Measurements from ENCODE around the gene ORC2.
"Not testable (repeated sequence)": the region's sequence is repeated elsewhere in the genome, so short reads cannot be mapped to it uniquely, and the experiment has no call there.

Gene ORC2

DNA sequence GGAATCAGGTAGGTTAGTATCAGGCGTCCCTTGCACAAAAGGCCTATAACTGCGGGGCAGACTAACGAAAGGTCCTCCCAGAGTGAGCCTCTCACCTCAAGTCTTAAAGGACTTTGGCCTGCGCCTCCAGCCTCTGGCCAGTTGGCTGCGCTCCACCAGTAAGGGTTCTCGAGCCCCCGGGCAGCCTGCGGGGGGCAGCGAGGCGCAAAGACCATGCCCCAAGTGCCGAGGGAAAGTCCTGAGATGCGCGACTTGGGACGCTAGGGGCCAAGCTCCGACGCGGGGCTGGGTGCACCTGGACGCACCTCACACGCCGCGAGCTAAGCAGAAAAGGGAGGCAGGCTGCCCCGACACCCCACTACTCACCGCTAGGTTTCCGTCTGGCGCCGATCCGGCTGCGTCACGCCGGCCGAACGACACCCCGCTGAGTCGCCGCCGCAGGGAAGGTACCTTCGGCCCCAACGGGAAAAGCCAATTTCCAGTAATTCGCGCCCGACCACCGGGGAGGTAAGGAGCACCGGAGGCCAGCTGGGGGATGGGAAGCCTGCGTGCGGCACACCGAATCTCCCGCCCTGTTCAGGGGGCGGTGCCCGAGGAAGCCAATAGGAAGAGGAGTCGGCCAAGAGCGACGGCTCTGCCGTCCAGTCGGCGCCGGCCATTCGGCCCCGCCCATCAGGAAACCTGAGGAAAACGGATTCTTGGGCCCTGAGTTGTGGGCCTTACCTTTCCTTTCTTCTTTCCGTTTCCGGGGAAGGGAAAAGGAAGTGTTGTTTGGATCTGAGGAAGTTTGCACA, at the start of gene ORC2:
TSS of gene ORC2 (minus strand) at position 537 of the 794 bp plus-strand sequence. CDS start 5,537 bp downstream, outside the sequence.
- DNase-seq: peak; percentile 88

DNA sequence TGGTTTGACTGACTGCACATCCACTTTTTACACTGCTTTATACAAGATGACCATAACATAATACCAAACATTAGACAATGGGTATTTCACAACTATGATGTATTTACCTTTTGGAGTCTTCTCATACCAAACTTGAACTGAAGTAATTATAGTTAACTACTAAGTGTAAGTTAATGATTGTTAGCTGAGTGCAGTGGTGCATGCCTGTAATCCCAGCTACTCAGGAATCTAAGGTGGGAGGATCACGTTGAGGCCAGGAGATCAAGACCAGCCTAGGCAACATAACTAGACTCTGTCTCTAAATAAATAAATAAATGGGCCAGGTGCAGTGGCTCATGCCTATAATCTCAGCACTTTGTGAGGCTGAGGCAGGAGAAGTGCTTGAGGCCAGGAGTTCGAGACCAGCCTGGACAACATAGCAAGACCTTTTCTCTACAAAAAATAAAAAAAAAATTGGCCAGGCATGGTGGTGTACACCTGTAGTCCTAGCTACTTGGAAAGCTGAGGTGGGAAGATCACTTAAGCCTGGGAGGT, 44.9 kb upstream of the ORC2 start:
- no peak for DNase-seq

DNA sequence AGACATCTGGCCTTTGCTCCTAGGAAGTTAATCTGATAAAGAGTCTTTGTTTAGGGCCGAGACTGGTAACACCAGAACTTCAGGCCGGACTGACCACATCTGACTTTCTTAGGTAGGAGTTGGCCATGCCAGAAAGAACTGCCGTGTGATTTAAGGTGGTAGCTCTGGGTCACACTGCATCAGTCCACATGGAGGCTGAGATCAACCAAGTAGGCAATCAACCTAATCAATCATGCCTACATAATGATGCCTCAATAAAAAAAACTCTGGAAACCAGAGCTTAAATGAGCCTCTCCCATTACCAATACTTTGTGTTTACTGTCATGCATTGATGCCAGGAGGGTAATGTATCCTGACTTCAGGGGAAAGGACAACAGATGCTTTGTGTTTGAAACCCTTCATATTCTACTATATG, 44.1 kb upstream of the ORC2 start:
- DNase-seq: no peak

DNA sequence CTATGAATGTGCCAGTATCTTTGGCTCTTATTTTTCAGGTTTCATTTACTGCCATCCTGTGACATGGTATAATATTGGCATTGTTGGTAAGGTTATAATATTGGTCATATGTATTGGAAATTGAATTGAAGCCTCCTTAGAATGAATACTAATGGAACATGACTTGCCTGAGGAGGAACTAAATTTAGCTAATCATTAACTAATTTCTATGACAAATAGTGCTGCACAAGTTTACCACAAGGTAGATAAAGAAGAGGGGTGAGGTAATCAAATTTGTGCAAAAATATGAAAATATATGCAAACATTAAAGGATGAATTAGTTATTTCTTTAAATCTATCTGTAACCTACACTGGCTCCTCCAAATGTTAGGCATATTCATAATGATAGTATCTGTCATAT, 43.2 kb upstream of the ORC2 start:
- no peak for DNase-seq

DNA sequence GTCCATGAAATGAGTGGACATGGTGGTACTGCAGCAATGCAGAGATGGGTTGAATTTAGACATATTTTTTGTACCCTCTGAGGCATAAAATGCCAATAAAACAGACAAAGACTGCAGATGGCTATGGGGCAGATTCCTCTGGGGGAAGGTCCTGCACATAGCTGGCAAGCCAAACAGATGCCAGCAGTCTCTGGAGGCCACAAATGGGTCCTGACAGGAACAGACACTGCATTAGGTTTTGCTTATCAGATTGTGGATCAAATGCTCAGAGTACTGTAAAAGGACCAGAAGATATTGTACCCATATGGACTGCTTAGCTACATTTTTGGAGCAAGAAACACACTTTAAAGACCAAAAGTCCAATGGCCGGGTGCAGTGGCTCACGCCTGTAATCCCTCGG, 40.9 kb upstream of the ORC2 start:
- DNase-seq: no peak

DNA sequence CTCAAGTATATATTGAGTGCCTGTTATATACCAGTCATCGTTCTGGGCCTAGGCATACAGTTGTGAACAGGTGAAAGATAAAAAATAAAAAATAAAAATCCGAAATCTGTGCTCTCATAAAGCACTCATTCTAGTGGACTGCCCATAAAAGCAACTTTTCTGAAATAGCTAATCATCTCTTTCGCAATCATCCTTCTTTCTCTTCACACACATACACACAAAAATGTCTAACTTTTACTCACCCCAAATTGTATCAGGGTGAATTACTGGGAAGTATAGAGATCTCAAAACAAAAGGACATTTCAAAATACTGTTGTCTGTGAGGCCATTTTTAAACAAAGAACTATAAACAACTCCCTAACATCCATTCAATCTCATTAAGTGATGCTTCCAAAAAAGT, 29.6 kb upstream of the ORC2 start:
- DNase-seq: no peak

DNA sequence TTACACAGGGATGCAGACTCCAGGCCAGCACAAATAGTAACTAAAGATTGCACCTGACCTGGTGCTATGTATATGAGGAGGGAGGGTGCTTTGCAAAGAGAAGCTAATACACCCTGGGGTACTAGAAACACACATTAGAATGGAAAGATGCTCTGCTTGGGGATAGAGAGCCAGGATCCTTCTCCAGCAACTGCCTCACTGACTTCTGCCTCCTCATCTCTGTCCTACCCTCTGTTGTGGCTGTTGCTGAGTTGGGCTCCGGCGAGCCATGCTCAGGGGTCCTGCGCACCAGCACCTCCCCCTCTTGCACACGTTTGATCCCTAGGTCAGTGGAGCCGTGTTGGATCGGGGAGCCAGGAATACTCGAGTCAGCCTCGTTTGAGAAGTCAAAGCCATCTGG, 23.7 kb upstream of the ORC2 start:
- no peak for DNase-seq

DNA sequence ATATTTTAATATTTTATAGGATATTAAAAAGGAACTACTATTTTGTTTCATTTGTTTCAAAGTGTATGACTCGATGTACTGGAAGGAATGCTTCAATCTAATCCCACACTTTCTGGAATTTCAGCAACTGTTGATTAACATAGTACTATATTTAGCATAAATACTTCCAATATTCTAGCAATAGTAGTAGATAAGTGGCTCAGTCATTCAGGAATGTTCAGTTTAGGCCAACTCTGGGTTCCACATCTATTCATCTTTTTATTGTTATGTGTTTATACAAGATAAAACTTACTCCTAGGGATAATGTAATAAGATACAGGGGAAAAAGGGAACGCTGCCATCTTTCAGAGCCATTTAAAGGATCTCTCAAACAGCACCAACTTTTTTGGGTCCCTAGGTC, 22.3 kb upstream of the ORC2 start:
- DNase-seq: no peak

DNA sequence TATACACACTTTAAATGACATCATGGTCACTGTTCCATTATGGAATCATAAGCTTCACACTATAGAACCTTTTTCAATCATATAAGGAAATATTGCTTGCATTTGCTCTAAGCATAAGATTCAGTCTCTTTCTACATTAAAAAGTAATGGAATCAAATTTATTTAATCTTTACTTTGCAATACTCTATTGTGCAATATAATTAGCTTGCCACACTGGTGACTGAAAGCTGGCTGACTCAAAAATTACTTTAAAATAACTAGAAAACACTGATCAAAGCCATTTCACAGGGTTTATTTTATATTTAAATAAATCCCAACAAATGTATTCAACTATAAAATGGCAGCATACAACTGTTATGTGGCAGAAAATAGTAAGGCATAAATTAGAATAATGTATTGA, 13.2 kb upstream of the ORC2 start:
- DNase-seq: no peak

DNA sequence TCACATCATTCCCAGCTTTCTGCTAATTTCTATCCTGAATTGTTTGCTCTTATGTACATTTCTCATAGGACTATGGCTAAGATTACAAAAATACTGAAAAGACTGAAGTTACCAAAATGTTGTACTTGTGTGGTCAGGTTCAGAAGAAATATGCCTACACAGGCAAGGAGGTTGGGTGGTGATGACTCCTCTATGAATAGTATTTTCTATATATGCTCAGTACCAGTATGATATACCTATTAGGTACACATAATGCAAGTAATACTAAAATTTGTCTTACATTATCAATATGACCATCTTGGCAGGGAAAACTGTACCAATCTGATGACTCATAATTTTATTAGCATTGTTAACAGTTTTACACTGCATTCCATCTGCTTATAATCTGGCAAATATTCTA, 12.2 kb upstream of the ORC2 start:
- no peak for DNase-seq

DNA sequence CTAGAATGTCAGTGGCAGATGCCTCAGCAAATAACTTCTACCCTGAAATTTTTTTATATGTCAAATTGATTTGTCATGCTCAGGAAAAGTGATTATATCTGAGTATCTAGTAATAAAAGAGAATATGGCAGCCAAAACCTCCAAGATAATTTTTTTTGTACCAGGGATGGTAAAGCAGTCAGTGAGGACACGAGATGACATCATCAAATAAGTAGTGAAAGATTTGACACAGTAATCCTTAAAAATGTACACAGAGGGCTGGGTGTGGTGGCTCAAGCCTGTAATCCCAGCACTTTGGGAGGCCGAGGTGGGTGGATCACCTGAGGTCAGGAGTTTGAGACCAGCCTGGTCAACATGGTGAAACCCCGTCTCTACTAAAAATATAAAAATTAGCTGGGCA, 6.6 kb upstream of the ORC2 start:
- DNase-seq: not testable (repeated sequence)

DNA sequence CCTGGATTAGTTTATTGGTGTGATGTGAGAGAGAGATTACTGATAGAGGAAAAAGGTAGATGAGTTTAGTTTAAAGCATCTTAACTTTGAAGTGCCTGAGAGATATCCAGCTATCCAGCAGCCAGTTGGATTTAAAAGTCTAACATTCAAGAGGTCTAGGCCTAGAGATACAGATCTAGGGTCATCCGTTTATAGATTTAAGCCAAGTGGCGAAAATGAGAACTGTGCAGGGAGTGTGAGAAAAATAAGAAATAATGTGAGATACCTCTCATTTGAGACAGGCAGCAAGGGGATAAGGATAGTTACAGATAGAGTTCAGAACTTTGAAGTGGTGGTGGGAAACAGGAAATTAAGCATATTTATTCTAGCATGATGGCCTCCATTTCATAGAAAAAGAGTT, 5.3 kb upstream of the ORC2 start:
- no peak for DNase-seq

DNA sequence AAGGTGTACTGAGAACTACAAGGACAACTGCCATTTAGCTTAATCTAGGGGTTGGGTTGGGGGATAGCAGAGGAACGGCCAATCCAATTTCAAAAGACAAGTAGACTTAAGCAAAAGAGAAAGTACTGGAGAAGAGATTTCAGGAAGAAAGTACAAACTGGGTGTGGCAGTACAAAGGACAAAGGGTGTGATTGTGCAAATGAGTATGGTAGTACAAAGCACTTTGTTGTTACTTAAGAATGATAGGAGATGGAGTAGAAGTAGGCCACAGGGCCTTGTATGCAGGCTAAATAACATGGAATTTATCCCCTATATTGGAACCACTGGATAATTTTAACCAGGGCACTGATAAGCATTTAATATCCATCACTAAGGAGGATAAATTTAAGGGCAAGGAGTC, 4.7 kb upstream of the ORC2 start:
- no peak for DNase-seq

DNA sequence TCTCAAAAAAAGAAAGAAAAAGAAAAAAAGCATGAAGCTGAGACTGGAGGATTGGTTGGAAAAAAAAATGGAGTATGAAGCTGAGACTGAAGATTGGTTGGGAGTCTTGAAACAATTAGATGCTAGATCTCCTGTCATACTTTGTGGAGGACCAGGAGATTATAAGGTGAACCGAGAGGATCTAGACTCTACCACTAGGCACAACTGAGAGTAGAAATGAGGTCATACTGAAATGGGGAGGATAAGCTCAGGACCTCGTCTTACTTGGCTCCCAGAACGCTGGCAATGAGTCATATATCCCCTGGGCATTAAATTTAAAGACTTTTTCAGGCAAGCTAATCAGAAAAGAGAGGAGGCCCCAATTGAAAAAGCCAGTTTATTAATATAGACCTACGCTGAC, 3.3 kb upstream of the ORC2 start:
- DNase-seq: no peak

DNA sequence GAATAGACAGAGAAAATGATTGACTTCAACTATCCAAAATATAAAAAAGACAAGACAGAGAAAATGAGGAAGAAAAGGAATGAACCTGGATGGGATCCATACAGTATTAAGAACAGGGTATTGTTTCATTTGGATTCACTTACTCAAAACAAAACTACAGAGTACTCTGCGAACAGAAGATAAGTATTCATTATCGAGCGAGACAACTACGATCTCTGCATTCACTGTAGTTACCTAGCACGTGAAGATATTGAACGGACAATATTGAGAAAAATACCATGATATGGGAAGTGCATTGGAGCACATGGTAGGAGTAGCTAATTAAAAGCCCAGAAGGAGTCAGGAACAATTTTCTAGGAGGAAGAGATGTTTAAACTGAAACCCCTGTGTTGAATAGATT, 1.0 kb upstream of the ORC2 start:
- DNase-seq: no peak

DNA sequence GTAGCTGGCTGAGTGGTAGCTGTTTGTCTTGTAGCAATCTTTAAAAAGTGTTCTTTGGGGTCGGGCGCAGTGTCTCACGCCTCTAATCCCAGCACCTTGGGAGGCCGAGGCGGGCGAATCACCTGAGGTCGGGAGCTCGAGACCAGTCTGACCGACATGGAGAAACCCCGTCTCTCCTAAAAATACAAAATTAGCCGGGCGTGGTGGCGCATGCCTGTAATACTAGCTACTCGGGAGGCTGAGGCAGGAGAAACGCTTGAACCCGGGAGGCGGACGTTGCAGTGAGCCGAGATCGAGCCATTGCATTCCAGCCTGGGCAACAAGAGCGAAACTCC, 425 bp upstream of the ORC2 start:
- DNase-seq: not testable (repeated sequence)

DNA sequence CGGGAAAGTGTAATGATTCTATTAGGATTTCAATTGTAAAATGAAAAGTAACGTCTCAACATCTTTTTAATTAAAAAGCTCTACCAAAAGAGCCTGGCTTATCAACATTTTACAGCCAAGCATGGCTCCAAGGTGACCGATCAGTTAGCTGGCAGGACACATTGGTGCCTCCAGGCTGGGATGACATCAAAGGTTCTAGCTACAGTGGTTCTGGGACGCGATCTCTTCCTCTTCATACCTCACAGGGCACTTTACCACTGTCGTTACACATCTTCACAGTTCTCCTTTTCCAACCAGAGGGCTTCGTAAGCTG, 693 bp downstream of the ORC2 start:
- no peak for DNase-seq

DNA sequence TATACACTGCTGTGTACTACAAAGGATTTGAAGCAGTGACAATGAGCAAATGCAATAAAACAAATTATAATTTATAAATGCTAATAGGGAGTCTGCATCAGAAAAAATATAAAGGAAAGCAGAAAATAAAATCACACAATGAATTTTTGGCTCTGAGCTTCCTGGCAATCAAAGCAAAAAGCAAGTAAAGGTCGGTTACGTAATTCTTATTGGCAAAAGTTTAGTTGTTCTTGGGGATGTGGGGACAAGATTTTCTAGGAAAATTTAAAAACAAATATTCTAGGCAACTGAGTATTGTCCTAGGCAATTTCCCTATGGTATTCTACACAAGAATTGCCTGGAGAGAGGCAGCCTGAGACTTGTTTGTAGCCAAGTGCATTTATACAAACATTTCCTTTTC, 1.8 kb downstream of the ORC2 start:
- DNase-seq: no peak

DNA sequence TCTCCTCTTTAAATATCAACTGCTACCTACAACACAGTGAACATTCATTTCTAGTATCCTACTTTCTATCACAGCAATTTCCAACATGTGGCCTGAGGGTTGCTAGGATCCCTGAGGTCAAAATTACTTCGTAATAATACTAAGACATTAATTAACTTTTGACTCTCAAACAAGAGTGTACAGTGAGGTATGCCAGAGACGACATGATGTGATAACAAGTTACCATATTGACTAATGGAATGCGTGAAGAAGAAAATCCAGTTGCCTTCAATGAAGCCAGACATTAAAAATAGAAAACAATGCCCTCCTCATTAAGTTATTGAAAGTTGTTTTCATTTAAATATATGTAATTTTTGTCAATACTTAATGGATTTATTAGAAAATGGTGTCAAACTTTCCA, 13.1 kb downstream of the ORC2 start:
- DNase-seq: no peak

DNA sequence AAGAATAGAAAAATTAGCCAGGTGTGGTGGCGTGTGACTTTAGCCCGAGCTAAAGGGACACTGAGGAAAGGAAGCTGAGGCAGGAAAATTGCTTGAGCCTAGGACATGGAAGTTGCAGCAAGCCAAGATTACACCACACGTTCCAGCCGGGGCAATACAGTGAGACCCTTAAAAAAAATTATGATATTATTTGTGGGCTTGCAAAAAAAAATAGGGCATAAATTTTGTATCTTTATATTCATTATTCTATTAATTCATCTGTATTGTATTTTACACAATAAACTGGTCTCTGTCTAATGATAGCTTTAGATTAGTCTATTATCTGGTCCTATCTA, 18.1 kb downstream of the ORC2 start:
- no peak for DNase-seq

DNA sequence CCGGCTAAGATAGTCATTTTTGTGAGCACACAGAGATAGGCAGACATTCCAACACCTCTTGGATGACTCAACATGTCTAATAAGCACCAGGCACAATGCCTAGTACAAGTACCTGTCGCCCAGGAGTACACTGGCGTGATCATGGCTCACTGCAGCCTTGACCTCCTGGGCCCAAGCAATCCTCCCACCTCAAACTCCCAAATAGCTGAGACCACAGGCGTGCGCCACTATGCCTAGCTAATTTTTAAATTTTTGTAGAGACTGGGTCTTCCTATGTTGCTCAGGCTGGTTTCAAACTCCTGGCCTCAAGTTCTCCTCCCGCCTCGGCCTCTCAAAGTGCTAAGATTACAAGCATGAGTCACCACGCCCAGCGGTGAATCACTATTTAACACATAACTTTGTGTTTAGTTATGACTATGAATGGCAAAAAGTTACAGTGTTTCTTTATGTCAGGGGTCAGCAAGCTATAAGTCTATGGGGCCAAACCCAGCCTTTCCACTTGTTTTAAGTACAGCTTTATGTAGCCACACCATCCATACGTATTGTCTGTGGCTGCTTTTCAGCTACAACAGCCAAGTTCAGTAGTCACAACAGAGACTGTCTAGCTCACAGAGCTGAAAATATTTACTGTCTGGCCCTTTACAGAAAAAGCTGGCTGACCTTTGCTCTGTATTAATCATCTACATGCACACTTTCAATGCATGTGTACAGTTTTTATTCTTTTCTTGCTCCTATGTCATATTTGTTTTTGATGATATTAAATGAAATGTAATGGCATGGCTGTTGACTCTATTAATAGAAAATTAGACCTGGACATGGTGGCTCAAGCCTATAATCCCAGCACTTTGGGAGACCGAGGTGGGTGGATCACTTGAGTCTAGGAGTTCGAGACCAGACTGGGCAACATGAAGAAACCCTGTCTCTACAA, 18.7 kb downstream of the ORC2 start:
- no peak for DNase-seq

DNA sequence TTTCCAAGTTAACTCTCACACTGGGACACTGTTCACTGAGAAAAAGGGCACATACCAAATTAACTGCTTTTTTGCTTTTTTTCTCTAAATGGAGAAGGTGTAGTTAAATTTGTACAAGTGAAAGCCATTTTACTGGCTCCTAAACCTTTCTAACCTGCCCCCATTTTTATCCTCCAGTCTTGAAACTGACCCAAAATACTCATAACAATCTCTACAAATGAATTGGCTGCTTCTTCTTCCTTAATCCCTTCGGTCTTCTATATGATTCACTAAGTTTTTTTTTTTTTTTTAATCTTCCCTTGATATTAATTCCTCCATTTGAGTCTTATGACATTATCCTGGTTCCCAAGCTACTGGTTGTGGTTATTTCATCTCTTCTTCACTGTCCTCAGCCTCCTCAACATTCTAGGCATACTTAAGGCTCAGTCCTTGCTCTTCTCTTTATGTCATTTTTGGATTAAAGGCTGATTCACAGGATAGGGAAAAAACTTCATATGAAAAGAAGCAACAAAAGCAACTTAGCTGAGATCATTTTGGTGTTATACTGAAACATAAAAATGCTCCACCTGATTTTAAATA, 19.8 kb downstream of the ORC2 start:
- no peak for DNase-seq

DNA sequence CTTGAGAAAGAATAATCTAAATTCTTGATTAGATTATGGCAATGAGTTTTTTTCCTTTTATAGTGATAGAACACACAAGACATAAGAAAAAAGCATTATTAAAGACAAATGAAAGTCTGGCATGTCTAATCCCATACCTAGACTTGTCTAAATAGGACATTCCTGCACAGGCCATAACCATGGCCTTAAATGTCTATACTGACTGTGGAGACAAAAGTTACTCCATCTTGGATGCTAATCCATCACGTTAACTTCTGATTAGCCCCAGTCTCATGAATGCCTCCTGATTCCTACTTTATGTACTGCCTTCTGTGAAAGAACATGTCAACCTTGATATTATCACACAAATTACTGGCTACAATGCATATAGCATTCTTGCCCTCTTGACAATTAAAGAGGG, 23.6 kb downstream of the ORC2 start:
- no peak for DNase-seq

All from activated CD4-positive, alpha-beta T cell treated with anti-CD3 and anti-CD28 coated beads for 1 hour (primary cell).